Raji (cell line): ENCODE data around the gene CAMTA1.

Experiments used
- POLR2A ChIP-seq: IDR thresholded peaks from 2 replicates; pipeline ENCODE4 v1.6.1; 2011; ENCODE audit warnings: low read depth, low read length, control low read depth; ENCODE audit not compliant: insufficient read depth

CAMTA1 gene

DNA sequence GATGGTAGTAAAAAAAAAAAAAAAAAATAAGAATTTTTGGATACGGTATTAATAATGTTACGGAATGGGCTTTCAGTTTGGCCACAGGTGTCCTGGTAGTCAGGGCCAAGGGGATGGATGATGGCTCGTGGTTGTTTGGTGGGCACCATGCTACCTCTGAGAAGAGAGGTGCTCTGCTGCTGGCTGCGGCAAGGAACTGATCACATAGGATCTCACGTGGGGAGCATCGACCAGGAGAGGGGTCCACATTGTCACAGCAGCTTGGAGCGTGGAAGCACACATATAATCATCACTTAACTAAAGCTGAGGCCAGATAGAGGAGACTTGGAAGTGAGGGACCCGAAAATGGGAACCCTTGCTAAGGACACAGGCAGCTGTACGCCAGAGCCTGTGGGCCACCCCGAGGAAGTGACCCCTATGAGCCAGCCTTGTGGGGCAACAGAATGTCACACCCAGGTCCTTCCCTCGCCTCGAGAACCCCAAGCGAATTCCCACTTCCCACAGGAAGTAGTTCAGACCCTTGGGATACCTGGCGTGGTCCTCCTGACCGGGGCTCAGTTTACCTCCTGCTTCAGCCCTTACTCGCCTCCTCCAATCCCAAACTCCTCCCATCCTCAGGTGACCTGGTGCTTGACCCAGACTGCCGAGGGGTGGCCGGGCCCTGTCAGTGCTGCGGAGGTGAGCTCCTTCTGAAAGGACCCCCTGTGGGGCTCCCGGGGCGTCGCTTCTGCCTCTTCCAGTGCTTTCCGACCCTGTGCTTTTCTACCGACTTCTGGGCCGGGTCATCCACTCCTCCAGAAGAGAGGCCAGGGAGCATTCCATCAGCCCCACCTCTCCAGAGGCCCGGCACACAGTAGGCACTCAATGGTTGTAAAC lies 222.0 kb downstream of the CAMTA1 start:
- TF ChIP-seq POLR2A, result no peak

DNA sequence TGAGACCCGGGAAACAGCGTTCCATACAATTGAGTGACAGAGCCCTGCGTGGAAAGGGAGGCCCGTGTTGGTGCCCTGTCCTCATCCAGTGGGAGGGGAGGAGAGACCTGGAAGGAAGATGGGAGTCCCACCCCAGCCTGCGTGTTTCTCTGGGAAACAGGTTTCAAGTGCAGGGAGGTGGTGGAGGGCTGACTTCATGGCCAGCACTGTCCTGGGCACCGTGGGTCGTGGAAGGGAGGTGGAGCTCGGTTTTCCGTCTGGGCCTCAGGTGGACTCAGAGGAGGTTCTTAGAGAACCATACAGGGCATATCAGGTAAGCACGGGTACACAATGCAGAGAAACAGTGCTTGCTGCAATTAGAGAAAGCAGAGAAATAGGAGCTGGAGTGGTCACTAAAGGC lies 222.6 kb downstream of the CAMTA1 start:
- no peak for TF ChIP-seq POLR2A

DNA sequence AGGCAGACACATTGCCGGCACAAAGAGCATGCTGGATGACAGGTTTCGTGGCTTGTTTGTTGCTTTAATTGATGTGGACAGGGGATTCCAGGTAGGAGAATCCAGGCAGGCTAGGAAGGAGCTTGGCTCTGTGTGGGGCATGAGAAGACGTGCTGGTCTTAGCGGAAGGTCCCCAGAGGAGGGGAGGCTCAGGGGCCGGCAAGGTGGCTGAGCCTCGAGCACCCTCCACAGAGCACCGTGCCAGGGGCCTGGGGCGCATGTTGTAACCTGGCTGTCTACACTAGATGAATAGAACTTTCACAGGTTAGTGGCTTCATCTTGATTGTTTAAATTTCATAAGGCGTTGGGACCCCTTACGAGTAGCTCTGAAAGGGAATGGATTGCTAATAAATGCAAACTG lies 223.1 kb downstream of the CAMTA1 start:
- TF ChIP-seq POLR2A, result no peak

DNA sequence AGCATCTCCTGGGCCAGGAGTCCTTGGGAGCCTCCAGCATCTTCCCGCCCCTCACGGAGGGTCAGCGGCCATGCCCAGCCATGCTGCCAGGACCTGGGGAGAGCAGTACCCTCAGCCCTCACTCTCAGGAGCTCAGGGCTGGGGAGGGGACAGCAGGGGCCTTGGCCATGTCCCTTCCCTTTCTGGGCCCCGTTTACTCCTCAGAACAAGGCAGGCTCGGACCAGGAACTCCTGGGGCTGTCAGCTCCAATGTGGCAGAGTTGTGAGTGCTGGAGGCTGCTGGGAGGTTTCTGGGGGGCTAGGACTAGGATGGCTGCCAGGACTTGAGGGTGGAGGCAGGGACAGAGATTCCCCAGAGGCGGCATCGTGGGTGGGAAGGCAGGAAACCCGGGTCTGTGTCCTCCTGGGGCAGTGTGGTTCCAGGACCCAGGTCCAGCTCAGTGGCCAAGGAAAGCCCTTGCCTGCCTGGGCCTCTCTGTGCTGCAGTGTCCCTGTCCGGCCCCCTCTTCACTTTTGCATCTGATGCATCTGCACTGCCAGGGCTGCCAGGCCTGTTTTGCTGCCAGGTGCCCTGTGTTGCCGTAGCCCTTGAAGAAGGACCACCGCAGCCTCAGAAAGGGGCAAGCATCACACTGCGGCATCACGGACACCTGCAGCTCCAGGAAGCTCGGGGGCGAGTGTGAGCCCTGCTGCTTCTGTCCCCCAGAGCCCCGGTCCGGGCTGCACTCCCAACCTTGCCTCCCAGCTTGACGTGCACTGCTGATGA lies 223.9 kb downstream of the CAMTA1 start:
- no peak for TF ChIP-seq POLR2A

DNA sequence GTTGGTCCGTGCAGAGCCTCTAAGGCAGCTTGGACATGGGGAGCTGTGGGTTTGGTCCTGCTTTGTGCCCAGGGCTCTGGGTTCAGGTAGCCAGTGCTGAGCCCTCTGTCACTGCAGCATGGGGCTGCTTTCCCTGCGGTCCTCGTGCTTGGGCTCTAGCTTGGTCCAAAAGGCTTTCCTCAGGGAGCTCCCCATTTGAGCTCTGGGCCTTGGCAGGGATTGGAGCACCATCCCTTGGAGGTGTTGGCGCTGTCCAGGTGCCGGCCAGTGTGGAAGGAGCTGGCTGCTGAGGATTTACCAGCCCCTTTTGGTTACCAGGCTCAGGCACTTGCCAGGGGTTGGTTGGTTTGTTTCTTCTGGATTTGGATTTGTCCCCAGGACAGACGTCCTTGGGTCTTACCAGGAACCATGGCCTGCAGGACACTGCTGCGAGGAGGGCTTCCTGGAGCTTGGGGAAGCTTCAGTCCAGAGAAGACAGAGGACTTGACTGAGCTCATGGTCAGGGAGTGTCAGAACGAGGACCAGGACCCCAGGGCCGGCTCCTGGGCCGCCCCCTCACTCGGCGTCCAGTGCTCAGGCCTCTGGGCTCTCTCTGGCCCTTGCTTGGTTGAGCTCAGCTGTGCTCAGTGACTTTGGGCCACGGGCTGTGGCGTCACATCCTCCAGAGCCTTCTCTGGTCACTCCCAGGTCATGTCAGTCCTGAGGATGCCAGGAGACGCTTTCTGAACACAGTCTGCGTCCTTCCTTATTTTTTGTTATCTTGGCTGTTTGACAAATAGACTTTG lies 224.7 kb downstream of the CAMTA1 start:
- TF ChIP-seq POLR2A, result no peak

DNA sequence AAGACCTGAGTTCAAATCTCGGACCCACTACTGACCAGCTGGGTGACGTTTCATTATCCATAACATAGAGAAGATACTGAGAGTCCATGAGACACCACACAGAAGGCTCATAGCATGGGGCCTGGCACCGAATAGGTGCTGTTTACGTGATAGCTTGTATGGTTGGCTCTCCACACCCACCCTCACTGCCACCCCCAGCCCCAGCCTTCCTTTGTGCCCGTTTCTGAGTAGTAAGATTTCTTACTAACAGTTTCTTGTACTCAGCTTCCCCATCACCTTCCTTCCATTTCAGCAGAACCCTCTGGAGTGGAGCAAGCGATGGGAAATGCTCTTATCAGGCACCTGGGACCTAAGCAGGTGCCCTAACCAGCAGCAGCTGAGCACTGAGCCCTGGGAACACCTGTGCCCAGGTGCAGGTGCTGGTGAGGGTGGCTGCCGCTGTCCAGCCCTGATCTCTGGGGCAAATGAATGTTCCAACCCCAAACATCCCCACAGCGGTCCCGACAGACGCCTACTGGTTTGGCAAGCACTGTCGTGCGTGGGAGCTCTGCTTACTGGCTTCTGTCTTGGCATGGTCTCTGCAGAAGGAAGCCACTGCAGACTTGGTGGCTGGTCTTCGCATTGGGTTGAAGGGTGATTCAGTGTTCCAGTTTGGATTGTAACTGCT lies 225.4 kb downstream of the CAMTA1 start:
- TF ChIP-seq POLR2A, result no peak

DNA sequence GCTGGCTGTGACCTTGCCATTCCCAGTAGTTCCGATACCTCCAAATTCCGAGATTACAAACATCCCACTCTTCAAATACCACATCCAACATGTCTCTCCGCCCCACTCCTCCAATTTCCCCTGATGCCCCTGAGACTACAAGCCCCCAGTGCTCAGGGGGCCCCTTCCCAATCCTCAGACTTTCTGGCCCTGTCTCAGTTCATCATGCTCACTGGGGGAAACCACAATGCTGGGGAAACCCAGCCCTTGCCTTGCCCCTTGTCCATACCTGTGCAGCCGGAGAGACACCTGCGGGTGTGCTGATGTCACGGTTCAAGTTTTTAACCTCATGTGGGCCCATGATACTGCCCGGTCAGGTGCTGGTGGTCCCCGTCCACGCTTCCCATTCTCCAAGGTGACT lies 226.6 kb downstream of the CAMTA1 start:
- TF ChIP-seq POLR2A, result no peak

DNA sequence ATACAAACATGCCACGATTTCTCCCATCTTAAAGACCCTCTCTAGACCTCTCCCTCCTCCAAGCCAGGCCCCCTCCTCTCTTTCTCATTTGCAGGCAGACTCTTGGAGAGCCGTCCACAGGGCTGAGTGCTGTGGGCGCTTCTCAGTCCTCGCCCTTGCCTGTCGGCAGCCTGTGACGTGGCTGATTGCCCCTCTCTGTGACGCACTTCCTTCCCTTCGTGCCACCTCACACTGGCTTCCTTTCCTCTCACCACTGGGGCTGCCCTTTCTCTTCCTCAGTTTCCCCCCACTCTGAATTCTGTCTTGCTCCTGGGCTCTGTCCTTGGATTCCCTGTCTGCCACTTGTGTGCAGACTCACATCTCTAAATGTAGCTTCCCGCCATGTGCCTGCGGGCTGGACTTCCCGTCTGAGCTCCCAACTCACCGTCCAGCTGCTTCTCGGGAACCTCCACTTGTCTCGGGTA lies 227.2 kb downstream of the CAMTA1 start:
- TF ChIP-seq POLR2A, result no peak

DNA sequence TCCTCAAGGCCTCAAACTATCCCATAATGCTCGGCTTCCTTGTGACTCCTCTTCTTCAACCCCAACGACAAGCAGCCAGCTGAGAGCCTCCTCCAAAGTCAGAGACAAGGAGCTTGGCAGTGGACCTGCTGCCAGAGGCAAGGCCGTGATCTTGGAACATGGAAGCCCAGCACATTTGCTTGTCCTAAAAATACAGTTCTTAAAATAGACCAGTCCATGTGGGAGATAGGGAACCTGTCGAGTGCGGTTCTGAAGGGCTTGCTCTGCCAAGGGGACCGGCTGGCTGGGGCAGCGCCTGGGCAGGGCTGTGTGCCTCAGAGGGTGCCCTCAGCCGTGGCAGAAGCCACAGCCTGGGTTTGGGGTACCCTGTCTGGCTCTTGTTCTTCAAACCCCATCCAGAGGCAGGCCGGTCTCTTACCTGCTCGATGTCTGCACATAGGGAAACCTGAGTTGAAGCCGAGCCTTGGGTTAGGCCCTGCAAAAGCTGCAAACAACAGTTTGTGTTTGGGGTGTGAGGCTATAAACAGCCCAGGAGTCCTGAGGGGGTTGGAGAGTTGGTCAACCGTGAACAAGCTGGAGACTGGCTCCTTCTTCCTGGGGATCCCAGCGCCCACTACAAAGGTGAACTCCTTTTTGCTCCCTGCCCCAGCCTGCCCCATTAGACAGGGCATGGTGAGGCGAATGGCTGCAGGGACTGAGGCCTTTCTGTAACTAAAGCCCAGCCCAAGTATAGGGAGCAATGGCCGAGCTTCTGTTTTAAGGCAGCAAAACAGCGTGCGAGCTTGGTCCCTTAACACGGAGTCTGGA lies 228.8 kb downstream of the CAMTA1 start:
- TF ChIP-seq POLR2A, result no peak

DNA sequence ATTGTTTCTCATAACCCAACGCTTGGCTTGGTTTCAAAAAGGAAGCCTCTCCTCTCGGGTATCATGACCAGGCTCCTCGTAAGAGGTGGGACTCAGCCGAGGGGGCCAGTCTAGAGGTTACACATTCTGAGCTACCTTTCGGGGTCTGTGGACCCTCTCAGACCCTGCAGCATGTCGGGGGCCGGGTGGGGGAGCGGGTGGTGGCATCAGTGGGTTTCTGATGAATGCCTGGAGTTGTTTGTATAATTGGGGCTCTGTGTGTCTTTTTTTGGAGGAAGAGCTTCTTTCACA lies 229.3 kb downstream of the CAMTA1 start:
- TF ChIP-seq POLR2A, result no peak

DNA sequence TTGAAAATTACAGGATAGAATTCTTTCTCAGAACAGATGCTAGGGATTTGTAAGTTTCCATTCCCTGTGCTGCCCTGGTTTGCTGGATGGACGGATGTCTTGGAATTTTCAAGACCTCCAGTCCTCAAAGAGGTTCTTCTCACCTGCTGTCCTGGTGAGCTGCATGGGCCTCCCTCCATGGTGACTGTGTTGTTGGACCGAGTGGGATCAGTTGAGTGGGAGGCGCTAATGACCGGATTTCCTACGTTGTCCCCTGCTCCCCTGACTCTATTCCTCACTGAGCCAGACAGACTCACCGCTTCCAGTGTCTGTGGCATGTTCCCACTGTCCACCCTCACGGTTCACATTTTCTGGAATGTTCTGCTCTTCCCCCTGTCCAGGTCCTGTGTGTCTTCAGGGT lies 229.8 kb downstream of the CAMTA1 start:
- no peak for TF ChIP-seq POLR2A

DNA sequence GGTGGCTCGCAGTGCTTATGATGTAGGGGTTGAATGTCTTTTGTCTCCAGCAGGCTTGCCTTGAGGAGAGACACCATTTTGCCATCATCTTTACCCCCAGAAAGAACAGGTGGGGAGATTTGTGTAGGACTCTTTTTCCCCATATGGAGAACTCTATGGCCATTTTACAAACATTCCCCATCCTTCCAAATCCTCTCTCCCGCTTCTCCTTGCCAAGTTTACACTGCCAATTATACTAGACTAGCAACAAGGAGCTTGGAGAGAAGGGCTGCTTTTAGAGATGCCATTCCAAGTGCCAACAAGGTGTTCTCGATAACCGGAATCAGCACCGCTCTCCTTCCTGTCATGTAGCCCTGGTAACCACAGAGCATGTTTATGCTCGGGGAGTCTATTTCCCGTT lies 233.1 kb downstream of the CAMTA1 start:
- TF ChIP-seq POLR2A, result no peak

DNA sequence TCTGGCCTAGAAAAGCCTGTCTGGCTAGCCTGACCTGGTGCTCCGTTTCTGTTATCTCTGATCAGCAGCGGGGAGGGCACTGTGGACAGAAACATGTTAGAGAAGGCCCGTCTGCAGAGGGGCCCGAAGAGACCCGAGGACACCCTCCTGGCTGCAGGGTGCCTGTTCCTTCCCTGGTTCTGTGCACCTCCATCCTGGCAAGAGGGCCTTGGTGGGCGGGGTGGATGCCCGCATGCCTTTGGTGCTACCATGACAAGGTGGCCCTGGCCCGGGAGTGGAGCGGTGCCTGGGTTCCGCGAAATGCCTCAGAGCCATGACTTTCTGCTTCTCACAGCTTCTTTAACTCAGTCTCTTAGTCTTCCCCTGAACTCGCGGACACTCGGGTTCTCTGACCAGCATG lies 233.6 kb downstream of the CAMTA1 start:
- no peak for TF ChIP-seq POLR2A

DNA sequence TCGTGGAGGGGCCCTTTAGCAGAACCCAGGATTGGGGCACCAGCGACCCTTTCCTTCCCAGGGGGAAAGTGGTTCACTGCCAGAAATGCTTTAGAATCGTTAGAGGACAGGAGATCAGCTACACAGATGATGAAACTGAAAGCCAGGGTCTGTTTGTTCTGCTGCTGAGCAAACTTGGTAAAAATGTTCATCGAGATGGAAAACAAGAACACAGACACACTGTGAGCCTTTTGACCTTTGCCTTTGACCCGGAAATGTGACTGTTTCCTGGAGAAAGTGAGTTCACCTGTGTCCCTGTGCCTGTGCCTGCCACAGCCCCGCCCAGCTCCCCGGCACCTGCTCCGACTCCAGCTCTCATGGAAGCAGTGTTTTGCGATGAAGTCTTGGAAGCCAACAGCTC lies 234.3 kb downstream of the CAMTA1 start:
- TF ChIP-seq POLR2A, result no peak
